ENCODE results near the gene INPP4B. TPM values are rescaled to one million over a fixed set of nuclear protein-coding genes. Genes with fewer than 3 reads are reported as not detected.
A peak's percentile ranks its signal among the peaks of the same experiment; 100 is the strongest.
"Not testable (repeated sequence)": the region's sequence is repeated elsewhere in the genome, so short reads cannot be mapped to it uniquely, and the experiment has no call there.

Gene INPP4B
- total RNA-seq, 1 donor from 2014 or later: 39.4 TPM

DNA sequence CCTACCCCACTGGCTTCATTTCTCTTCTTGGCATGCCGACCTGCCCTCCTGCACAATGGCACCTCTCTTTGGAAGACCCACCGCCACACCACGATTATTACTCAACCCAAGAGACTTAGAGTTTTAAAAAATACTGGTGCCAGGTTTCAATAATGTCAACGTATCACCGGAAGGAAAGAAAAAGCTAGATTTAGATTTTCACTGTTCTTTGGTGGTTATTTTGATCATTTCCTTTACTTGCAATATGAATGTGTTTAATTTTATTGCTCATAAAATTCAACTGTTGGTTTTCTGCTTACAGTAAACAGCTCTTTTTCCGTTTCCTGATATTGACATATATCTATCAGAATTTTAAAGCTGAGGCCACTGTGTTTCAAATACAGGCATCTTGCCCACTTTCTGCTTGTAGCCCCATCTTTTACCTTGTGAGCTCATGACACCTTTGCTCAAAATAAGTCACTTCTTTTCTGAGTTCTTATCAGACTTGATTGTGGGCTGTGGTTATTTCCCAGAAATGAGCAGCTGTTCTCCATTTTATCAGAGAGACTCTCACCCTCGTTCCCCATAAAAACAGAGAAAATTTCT lies 439.1 kb downstream of the INPP4B start:
- no peak for DNase-seq

GRCh38 chr4:142406499-142406835 lies 439.6 kb downstream of the INPP4B start:
- peak; percentile 32 for DNase-seq

- peak; percentile 43 for DNase-seq
Observed at GRCh38 chr4:142405695-142406498, 440.2 kb downstream of the INPP4B start.

DNA sequence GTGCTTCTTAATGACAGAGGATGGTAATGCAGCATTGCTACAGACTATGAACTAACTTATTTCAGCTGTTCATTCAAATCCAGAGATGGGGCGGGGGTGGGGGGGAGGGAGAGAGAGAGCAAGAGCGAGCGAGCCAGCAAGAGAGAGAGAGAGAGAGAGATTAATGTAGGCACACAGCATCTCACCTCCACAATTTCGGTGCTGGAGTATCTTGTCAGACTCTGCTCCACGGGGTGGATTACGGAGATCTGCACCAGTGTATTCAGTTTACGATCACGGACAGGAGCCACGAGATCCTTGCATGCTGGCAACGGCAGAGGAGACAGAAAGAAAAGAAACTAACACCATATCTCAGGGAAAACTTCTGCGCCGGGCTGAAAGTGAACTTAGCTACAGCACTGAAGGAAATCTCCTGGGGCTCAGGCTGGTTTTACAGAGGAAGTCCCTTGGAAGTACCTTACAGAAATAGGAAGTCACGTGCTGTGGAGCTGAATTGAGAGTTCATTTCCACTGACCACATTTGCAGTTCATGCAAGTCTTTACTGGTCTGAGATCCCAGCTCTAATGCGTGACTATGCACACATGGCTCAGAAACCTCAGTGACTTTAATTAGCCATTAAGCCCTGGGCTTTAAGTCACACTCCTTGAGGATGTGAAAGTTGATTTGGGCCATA lies 440.9 kb downstream of the INPP4B start:
- peak; percentile 82 for DNase-seq

- DNase-seq: peak; percentile 69
Observed at GRCh38 chr4:142404191-142404611, 441.9 kb downstream of the INPP4B start.

GRCh38 chr4:142402900-142403299 lies 443.2 kb downstream of the INPP4B start:
- DNase-seq: peak; percentile 81

GRCh38 chr4:142402156-142402555 lies 443.9 kb downstream of the INPP4B start:
- DNase-seq: peak; percentile 46

DNA sequence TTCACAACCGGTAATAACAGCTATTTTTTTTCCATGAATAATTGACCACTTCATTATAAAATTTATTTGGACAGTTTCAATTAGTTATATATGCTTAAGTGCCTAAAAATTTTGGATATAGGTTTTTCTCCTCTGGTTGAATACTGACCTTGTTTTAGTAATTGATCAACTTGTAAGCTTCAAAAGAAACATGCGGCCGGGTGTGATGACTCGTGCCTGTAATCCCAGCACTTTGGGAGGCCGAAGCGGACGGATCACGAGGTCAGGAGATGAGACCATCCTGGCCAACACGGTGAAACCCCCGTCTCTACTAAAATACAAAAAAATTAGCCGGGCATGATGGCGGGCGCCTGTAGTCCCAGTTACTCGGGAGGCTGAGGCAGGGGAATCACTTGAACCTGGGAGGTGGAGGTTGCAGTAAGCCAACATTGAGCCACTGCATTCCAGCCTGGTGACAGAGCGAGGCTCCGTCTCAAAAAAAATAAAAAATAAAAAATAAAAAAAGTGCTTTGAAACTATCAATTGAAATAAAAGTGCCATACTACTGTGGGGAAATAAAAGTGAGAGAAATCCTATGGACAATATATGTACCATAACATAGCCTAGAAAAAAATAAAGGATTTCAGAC lies 448.6 kb downstream of the INPP4B start:
- not testable (repeated sequence) for DNase-seq

GRCh38 chr4:142396279-142396678 lies 449.8 kb downstream of the INPP4B start:
- DNase-seq: no peak

DNA sequence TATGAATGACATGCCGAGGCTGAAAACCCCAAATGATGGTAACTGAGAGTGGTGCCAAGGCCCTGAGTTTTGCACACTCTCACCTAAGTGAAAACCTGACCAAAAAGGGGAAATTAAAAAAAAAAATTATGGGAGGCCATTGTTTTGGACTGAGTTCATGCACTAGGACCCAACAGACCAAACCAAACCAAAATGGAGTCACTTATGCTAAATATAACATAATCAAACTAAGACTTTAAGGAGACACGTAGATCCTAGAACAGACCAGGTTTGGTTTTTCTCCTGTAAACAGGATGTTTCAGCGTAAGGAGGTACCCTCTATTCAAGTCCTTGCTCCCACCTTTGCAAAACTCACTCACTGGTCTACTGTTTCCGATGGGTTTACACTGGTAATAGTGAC lies 453.0 kb downstream of the INPP4B start:
- no peak for DNase-seq

GRCh38 chr4:142386856-142387255 lies 459.2 kb downstream of the INPP4B start:
- peak; percentile 28 for DNase-seq

GRCh38 chr4:142386449-142386848 lies 459.7 kb downstream of the INPP4B start:
- no peak for DNase-seq

DNA sequence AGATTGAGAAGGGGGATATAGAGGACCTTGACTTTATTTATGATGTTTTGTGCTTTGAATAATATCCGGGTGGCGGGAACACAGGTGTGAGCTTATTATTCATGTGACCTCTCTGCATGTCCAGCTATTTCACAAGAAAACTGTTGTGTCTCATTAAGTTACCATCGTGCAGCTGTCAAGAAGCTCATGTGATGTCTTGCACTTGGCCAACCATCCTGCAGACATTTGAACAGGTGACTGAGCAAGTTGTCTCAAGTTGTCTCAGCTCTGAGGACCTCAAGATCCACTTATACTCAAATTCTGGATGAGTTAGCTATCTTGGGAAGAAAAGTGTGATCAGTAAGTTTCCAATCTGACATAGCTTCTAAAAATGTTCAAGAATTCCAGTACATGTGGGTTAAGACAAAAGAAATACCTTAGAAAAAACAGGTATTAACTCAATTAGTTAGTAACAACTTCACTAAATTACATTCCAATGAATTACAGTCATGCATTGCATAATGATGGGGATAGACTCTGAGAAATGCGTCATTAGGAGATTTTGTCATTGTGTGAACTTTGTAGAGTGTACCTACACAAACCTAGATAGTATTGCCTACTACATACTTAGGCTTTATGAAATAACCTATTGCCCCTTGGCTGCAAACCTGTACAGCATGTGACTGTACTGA lies 462.2 kb downstream of the INPP4B start:
- peak; percentile 37 for DNase-seq

DNA sequence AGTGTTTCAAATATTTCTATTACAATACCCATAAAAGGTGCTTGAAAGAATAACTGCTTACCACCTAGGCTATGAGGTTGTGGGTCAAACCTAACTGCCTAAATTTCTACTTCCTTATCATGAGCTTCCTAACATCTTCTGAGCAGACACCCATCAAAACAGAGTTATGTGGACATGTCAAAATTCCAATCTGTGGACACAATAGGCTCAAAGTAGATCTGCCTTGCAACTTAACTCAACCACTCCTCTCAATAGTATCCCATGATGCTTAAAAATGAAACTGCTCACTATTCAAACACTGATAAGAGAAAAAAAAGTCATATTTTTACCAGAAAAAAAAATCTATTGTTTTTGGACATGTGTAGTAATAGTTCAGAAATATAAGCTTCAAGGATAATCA lies 462.7 kb downstream of the INPP4B start:
- no peak for DNase-seq

- peak; percentile 13 for DNase-seq
Observed at GRCh38 chr4:142380052-142380602, 466.0 kb downstream of the INPP4B start.

- DNase-seq: peak; percentile 46
Observed at GRCh38 chr4:142379277-142380051, 466.6 kb downstream of the INPP4B start.

GRCh38 chr4:142378179-142378578 lies 467.9 kb downstream of the INPP4B start:
- no peak for DNase-seq

- no peak for DNase-seq
Observed at GRCh38 chr4:142377342-142378091, 468.6 kb downstream of the INPP4B start.

DNA sequence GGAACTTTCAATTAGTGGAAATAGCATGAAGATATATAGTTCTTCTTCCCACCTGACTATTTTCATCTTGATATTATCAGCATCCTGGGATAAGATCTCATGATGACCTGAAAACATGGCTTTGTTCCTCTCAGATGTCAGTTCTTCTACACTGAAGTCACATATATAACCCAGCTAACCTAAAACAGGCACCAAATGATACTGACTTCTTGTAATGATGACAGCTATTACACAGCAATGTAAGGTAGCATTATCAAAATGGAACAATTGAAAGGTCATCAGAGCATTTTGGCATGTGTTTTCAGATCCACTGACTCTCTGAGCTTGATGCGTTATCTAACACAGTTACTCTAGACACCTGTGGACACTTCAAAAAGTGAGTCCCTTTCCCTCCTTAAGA lies 469.9 kb downstream of the INPP4B start:
- no peak for DNase-seq

- no peak for DNase-seq
Observed at GRCh38 chr4:142373610-142374009, 472.5 kb downstream of the INPP4B start.

Data from tongue (tissue), 2 donors.